IMR-90 (cell line): ENCODE measurements around the gene ENPP3. TPM values are rescaled to one million over a fixed set of nuclear protein-coding genes. Genes with fewer than 3 reads are reported as not detected.

ENCODE experiments used
- ATAC-seq: fragments of 200-7000 bp; cut with Tn5 transposase; 2 replicates; pipeline ENCODE4 v1.9.1; 2020; ENCODE audit warnings: low read depth, mild to moderate bottlenecking, moderate library complexity
- BruUV-seq: library from RNA; stranded (reverse); fragments of 400-500 nt; replicated peaks from 2 replicates; lab custom pipeline; 2021; lab: Mats Ljungman, UMichigan
- CTCF ChIA-PET: fragments of 300-600 bp; formaldehyde crosslinking; extraction: SDS; loops from one replicate; lab custom pipeline; 2021; ENCODE audit warnings: antibody characterized with exemption; lab: Yijun Ruan, JAX
- POLR2A ChIA-PET: fragments of 300-600 bp; sonication (Branson Sonifier 250); formaldehyde crosslinking; loops from one replicate; lab custom pipeline; 2022; ENCODE audit warnings: antibody characterized with exemption; ENCODE audit not compliant: unreplicated experiment; lab: Charles Lee
- DNase-seq: peaks from one replicate; pipeline ENCODE4 v3.0.0; 2013
- H2AFZ ChIP-seq: replicated peaks from 2 replicates; pipeline ENCODE3; 2013; ENCODE audit warnings: low read length, mild to moderate bottlenecking; ENCODE audit not compliant: poor library complexity
- H2AK5ac ChIP-seq: 2 replicates; pipeline ENCODE4 v1.6.1; 2013; ENCODE audit warnings: low read depth, low read length, inconsistent platforms
- H2AK9ac ChIP-seq: replicated peaks from 2 replicates; pipeline ENCODE3; 2013; ENCODE audit warnings: mild to moderate bottlenecking, low read depth, low read length, moderate library complexity; ENCODE audit not compliant: poor library complexity
- H2BK120ac ChIP-seq: 2 replicates; pipeline ENCODE4 v1.6.1; 2013; ENCODE audit warnings: low read depth, low read length, inconsistent platforms
- H2BK15ac ChIP-seq: 3 replicates; pipeline ENCODE4 v1.6.1; 2013; ENCODE audit warnings: low read depth, low read length, inconsistent platforms
- H2BK20ac ChIP-seq: 2 replicates; pipeline ENCODE4 v1.6.1; 2013; ENCODE audit warnings: low read depth, mild to moderate bottlenecking, inconsistent platforms, low read length, moderate library complexity
- H2BK5ac ChIP-seq: 2 replicates; pipeline ENCODE4 v1.6.1; 2013; ENCODE audit warnings: mild to moderate bottlenecking, low read depth, low read length, inconsistent platforms; ENCODE audit not compliant: poor library complexity, severe bottlenecking
- H3K14ac ChIP-seq: replicated peaks from 2 replicates; pipeline ENCODE4 v1.6.1; 2013; ENCODE audit warnings: low read depth, low read length, inconsistent platforms
- H3K18ac ChIP-seq: 2 replicates; pipeline ENCODE4 v1.6.1; 2013; ENCODE audit warnings: low read depth, low read length, control low read depth
- H3K23ac ChIP-seq: 2 replicates; pipeline ENCODE4 v1.6.1; 2013; ENCODE audit warnings: low read depth, low read length, inconsistent platforms
- H3K27ac ChIP-seq: 2 replicates; pipeline ENCODE4 v1.5.1; 2013; ENCODE audit warnings: mild to moderate bottlenecking, control low read depth, low read length; ENCODE audit not compliant: insufficient read depth
- H3K27me3 ChIP-seq: 2 replicates; pipeline ENCODE4 v1.6.1; 2013; ENCODE audit warnings: low read length; ENCODE audit not compliant: control insufficient read depth, insufficient read depth
- H3K36me3 ChIP-seq: 2 replicates; pipeline ENCODE4 v1.6.1; 2013; ENCODE audit warnings: low read length, mixed read lengths; ENCODE audit not compliant: control insufficient read depth, insufficient read depth
- H3K4ac ChIP-seq: 2 replicates; pipeline ENCODE4 v1.6.1; 2013; ENCODE audit warnings: low read depth, low read length, inconsistent platforms
- H3K4me1 ChIP-seq: 2 replicates; pipeline ENCODE4 v1.6.1; 2013; ENCODE audit warnings: low read length, mixed read lengths; ENCODE audit not compliant: control insufficient read depth, insufficient read depth
- H3K4me2 ChIP-seq: 2 replicates; pipeline ENCODE4 v1.6.1; 2013; ENCODE audit warnings: low read depth, mild to moderate bottlenecking, control low read depth, low read length, moderate library complexity
- H3K4me3 ChIP-seq: 2 replicates; pipeline ENCODE4 v1.5.1; 2013; ENCODE audit warnings: low read depth, mild to moderate bottlenecking, control low read depth, low read length, moderate library complexity; ENCODE audit not compliant: insufficient read depth
- H3K56ac ChIP-seq: 2 replicates; pipeline ENCODE4 v1.6.1; 2013; ENCODE audit warnings: low read length, inconsistent platforms; ENCODE audit not compliant: insufficient read depth; ENCODE audit errors: extremely low read depth
- H3K79me1 ChIP-seq, 2 experiments: 2 replicates each; pipeline ENCODE4 v1.6.1; 2013; ENCODE audit warnings: low read length in 2 of 2, inconsistent platforms in 1 of 2, low read depth in 1 of 2
- H3K9ac ChIP-seq: 2 replicates; pipeline ENCODE4 v1.6.1; 2013; ENCODE audit warnings: low read depth, low read length, control low read depth
- H3K9me1 ChIP-seq: 2 replicates; pipeline ENCODE4 v1.6.1; 2013; ENCODE audit warnings: low read length, inconsistent platforms; ENCODE audit not compliant: insufficient read depth
- H3K9me3 ChIP-seq: 2 replicates; pipeline ENCODE4 v1.6.1; 2013; ENCODE audit warnings: low read length; ENCODE audit not compliant: control insufficient read depth, insufficient read depth
- H4K20me1 ChIP-seq: 2 replicates; pipeline ENCODE4 v1.6.1; 2013; ENCODE audit warnings: low read length, inconsistent platforms; ENCODE audit not compliant: insufficient read depth
- H4K5ac ChIP-seq: 2 replicates; pipeline ENCODE4 v1.6.1; 2013; ENCODE audit warnings: mild to moderate bottlenecking, low read depth, low read length, control low read depth
- H4K8ac ChIP-seq, 2 experiments: 2 replicates each; pipeline ENCODE4 v1.6.1; 2013; ENCODE audit warnings: low read depth in 2 of 2, low read length in 2 of 2, control low read depth in 1 of 2, inconsistent platforms in 1 of 2
- H4K91ac ChIP-seq: 2 replicates; pipeline ENCODE4 v1.6.1; 2013; ENCODE audit warnings: low read depth, low read length, inconsistent platforms; ENCODE audit not compliant: insufficient read depth
- BHLHE40 ChIP-seq: fragments of 150-350 bp; IDR thresholded peaks from 2 replicates; pipeline ENCODE4 v1.6.1; 2016; ENCODE audit warnings: mild to moderate bottlenecking, low read depth, low read length
- CEBPB ChIP-seq: IDR thresholded peaks from 2 replicates; pipeline ENCODE4 v1.6.1; 2012; ENCODE audit warnings: low read depth, low read length, improper control_type of control experiment
- CHD1 ChIP-seq: IDR thresholded peaks from 2 replicates; pipeline ENCODE4 v1.6.1; 2012; ENCODE audit warnings: low read depth, low read length, improper control_type of control experiment
- CTCF ChIP-seq: conservative IDR thresholded peaks from 2 replicates; pipeline ENCODE4 v1.5.1; 2012; ENCODE audit warnings: mild to moderate bottlenecking, low read depth, low read length, improper control_type of control experiment
- FOS ChIP-seq: fragments of 150-350 bp; IDR thresholded peaks from 2 replicates; pipeline ENCODE4 v1.6.1; 2016; ENCODE audit warnings: low read depth, low read length
- MAFK ChIP-seq: IDR thresholded peaks from 2 replicates; pipeline ENCODE4 v1.6.1; 2012; ENCODE audit warnings: low read depth, low read length, improper control_type of control experiment
- MAZ ChIP-seq: IDR thresholded peaks from 2 replicates; pipeline ENCODE4 v1.6.1; 2012; ENCODE audit warnings: low read depth, mild to moderate bottlenecking, low read length, improper control_type of control experiment, moderate library complexity, borderline replicate concordance
- MXI1 ChIP-seq: IDR thresholded peaks from 2 replicates; pipeline ENCODE4 v1.6.1; 2012; ENCODE audit warnings: low read depth, mild to moderate bottlenecking, low read length, moderate library complexity, borderline replicate concordance
- NFE2L2 ChIP-seq: fragments of 150-350 bp; IDR thresholded peaks from 2 replicates; pipeline ENCODE4 v1.6.1; 2016; ENCODE audit warnings: low read depth, mild to moderate bottlenecking, low read length
- POLR2A ChIP-seq: IDR thresholded peaks from 2 replicates; pipeline ENCODE4 v1.6.1; 2012; ENCODE audit warnings: mild to moderate bottlenecking, low read depth, low read length
- RAD21 ChIP-seq: IDR thresholded peaks from 2 replicates; pipeline ENCODE4 v1.6.1; 2012; ENCODE audit warnings: low read length, improper control_type of control experiment
- RCOR1 ChIP-seq: IDR thresholded peaks from 2 replicates; pipeline ENCODE4 v1.6.1; 2012; ENCODE audit warnings: mild to moderate bottlenecking, low read length, improper control_type of control experiment; ENCODE audit not compliant: insufficient replicate concordance
- RFX5 ChIP-seq: IDR thresholded peaks from 2 replicates; pipeline ENCODE4 v1.8.0; 2012; ENCODE audit warnings: low read depth, mild to moderate bottlenecking, low read length, moderate library complexity
- SMC3 ChIP-seq: fragments of 150-350 bp; IDR thresholded peaks from 2 replicates; pipeline ENCODE4 v1.6.1; 2016; ENCODE audit warnings: low read depth, mild to moderate bottlenecking, antibody characterized with exemption, low read length, moderate library complexity
- USF2 ChIP-seq: fragments of 150-350 bp; IDR thresholded peaks from 2 replicates; pipeline ENCODE4 v1.6.1; 2017; ENCODE audit warnings: mild to moderate bottlenecking, antibody characterized with exemption, low read length, low read depth
- WGBS, 2 experiments: methylation state at CpG; one replicate each; pipeline versions ENCODE4 v1.1.5 to v1.1.7; 2013; ENCODE audit warnings: missing lambda C conversion rate in 2 of 2; ENCODE audit not compliant: insufficient read length in 1 of 2; ENCODE audit errors: extremely low coverage in 2 of 2; 5-methylcytosine and 5-hydroxymethylcytosine counted together
- dilution Hi-C: fragments of 300-500 bp; cut with HindIII; formaldehyde crosslinking; loops from one replicate; pipeline ENCODE4 v1.14.3; 2018; ENCODE audit warnings: low sequenced_read_pairs; ENCODE audit not compliant: unreplicated experiment
- in situ Hi-C: fragments of 300-500 bp; cut with MboI; formaldehyde crosslinking; loops from 3 replicates; pipeline ENCODE4 v1.14.3; 2019; ENCODE audit warnings: low sequenced_read_pairs, inconsistent platforms, mixed read lengths
- intact Hi-C: fragments of 100-400 bp; cut with micrococcal nuclease; formaldehyde crosslinking; loops from 2 replicates; pipeline ENCODE4 v1.10.0; 2022
- polyA plus RNA-seq, 3 experiments: library from polyadenylated mRNA; depleted of rRNA; stranded (reverse); fragments of >200 nt; gene quantifications; 2 replicates each; pipeline ENCODE4 v1.2.3, GENCODE V29; 2012; ENCODE audit warnings: low replicate concordance in 1 of 3
- total RNA-seq: library from RNA; depleted of rRNA; stranded (reverse); fragments of >200 nt; gene quantifications from 2 replicates; pipeline ENCODE4 v1.2.3, GENCODE V29; 2012
- TF ChIP-seq, protein P1 (sequence below): fragments of 150-350 bp; IDR thresholded peaks from 2 replicates; pipeline ENCODE4 v1.6.1; 2016; ENCODE audit warnings: low read depth, mild to moderate bottlenecking, low read length, moderate library complexity, borderline replicate concordance

ENPP3 gene
- total and polyA plus RNA-seq, 2 of the 4 experiments (the other 2 are of a cell fraction): under 0.01 to 0.05 TPM

DNA sequence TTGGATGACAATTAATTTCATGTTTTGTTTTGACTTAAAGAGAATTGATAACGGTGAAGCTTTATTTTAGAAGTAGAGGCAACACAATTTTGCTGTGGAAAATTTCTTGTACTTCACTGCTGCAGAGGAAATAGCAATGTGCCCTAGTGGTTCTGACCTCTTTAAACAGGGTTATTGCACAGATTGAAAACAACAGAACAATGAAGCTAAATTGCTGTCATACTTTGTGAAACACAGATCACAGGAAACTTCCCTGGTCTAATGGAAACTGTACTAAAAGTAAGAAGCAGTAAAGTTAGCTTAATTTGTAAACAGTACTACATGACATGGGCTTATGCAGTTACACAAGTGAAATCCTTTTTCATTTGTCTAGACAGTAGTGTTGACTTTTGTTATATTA, 32.8 kb downstream of the ENPP3 start:
- dilution Hi-C loops: no loop called here
- POLR2A ChIA-PET: no interaction called here
- CTCF ChIA-PET: interaction anchor here (0.5 to 1.3 kb wide), 3 partner anchors 11 to 1466 kb away, joined by 3 to 8 read pairs (median 5); no protein-coding TSS in a partner anchor
- no peak overlapping the region for H2BK15ac ChIP-seq
- no peaks in the 10 kb centered on the region for H3K4me1 ChIP-seq
- no peak overlapping the region for H3K9ac ChIP-seq
- no peak overlapping the region for H2AFZ ChIP-seq
- no peak overlapping the region for H3K23ac ChIP-seq
- in situ Hi-C loops: no loop called here
- no CpG with 5 or more reads among the region's 1 CpG for WGBS, 2 experiments
- ATAC-seq (peak; percentile 57), DNase-seq (no peak)
- H2BK20ac ChIP-seq: no peak overlapping the region
- no peaks in the 10 kb centered on the region for H4K20me1 ChIP-seq
- no peaks in the 10 kb centered on the region for H3K9me1 ChIP-seq
- TF ChIP-seq CHD1 (no peak), SMC3 (no peak), MXI1 (no peak), CEBPB (no peak), RFX5 (no peak), FOS (no peak), POLR2A (no peak), RCOR1 (no peak), USF2 (no peak), CTCF (no peak), BHLHE40 (no peak), MAFK (no peak), NFE2L2 (no peak), RAD21 (no peak), MAZ (no peak)
- TF ChIP-seq, protein P1, sequence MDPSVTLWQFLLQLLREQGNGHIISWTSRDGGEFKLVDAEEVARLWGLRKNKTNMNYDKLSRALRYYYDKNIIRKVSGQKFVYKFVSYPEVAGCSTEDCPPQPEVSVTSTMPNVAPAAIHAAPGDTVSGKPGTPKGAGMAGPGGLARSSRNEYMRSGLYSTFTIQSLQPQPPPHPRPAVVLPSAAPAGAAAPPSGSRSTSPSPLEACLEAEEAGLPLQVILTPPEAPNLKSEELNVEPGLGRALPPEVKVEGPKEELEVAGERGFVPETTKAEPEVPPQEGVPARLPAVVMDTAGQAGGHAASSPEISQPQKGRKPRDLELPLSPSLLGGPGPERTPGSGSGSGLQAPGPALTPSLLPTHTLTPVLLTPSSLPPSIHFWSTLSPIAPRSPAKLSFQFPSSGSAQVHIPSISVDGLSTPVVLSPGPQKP: no peak
- H2BK5ac ChIP-seq: no peak overlapping the region
- no peak overlapping the region for H3K56ac ChIP-seq
- H3K27ac ChIP-seq: no peak overlapping the region
- no peaks in the 10 kb centered on the region for H3K36me3 ChIP-seq
- no peak overlapping the region for H4K8ac ChIP-seq
- no TSS peak for BruUV-seq
- H3K79me1 ChIP-seq: no peaks in the 10 kb centered on the region
- no peak overlapping the region for H3K4me2 ChIP-seq
- H4K5ac ChIP-seq: no peak overlapping the region
- H2AK9ac ChIP-seq: no peak overlapping the region
- H2AK5ac ChIP-seq: no peak overlapping the region
- no peaks in the 10 kb centered on the region for H3K9me3 ChIP-seq
- intact Hi-C loops: no loop called here
- no peak overlapping the region for H4K91ac ChIP-seq
- no peak overlapping the region for H2BK120ac ChIP-seq
- H3K14ac ChIP-seq: no peak overlapping the region
- no peak overlapping the region for H3K4ac ChIP-seq
- no peaks in the 10 kb centered on the region for H3K27me3 ChIP-seq
- no peak overlapping the region for H3K18ac ChIP-seq
- H3K4me3 ChIP-seq: no peak overlapping the region
